Measurements from ENCODE around the gene FANK1.
"Not testable (repeated sequence)": the region's sequence is repeated elsewhere in the genome, so short reads cannot be mapped to it uniquely, and the experiment has no call there.

Gene FANK1

GRCh38 chr10:125951290-125951689 is 54.9 kb downstream of the FANK1 start:
- H3K9me3 ChIP-seq (ENCODE audit: control insufficient read depth, insufficient read depth, low read length): peaks cover 9% of the 10 kb centered on the region
- no peak overlapping the region for H3K9ac ChIP-seq (ENCODE audit: low read depth, low read length)
- no peaks in the 10 kb centered on the region for H3K27me3 ChIP-seq (ENCODE audit: control insufficient read depth, insufficient read depth, low read length)
- H3K4me3 ChIP-seq (ENCODE audit: low read depth, low read length): no peak overlapping the region
- H3K36me3 ChIP-seq (ENCODE audit: control insufficient read depth, insufficient read depth, low read length): no peaks in the 10 kb centered on the region
- H3K4me1 ChIP-seq (ENCODE audit: control insufficient read depth, insufficient read depth, low read length): no peaks in the 10 kb centered on the region

GRCh38 chr10:125953778-125954385 is 57.5 kb downstream of the FANK1 start:
- no peaks in the 10 kb centered on the region for H3K36me3 ChIP-seq (ENCODE audit: control insufficient read depth, insufficient read depth, low read length)
- H3K9ac ChIP-seq (ENCODE audit: low read depth, low read length): no peak overlapping the region
- no peak overlapping the region for H3K4me3 ChIP-seq (ENCODE audit: low read depth, low read length)
- H3K4me1 ChIP-seq (ENCODE audit: control insufficient read depth, insufficient read depth, low read length): no peaks in the 10 kb centered on the region
- no peaks in the 10 kb centered on the region for H3K27me3 ChIP-seq (ENCODE audit: control insufficient read depth, insufficient read depth, low read length)
- peaks cover 9% of the 10 kb centered on the region for H3K9me3 ChIP-seq (ENCODE audit: control insufficient read depth, insufficient read depth, low read length)

GRCh38 chr10:125955766-125956165 is 59.4 kb downstream of the FANK1 start:
- Histone ChIP-seq H3K27me3 (ENCODE audit: control insufficient read depth, insufficient read depth, low read length) (no peaks in the 10 kb centered on the region), H3K4me3 (ENCODE audit: low read depth, low read length) (no peak overlapping the region), H3K9me3 (ENCODE audit: control insufficient read depth, insufficient read depth, low read length) (peaks cover 9% of the 10 kb centered on the region), H3K4me1 (ENCODE audit: control insufficient read depth, insufficient read depth, low read length) (no peaks in the 10 kb centered on the region), H3K9ac (ENCODE audit: low read depth, low read length) (no peak overlapping the region), H3K36me3 (ENCODE audit: control insufficient read depth, insufficient read depth, low read length) (no peaks in the 10 kb centered on the region)

GRCh38 chr10:125961743-125962142 is 65.4 kb downstream of the FANK1 start:
- Histone ChIP-seq H3K27me3 (ENCODE audit: control insufficient read depth, insufficient read depth, low read length) (no peaks in the 10 kb centered on the region), H3K4me1 (ENCODE audit: control insufficient read depth, insufficient read depth, low read length) (no peaks in the 10 kb centered on the region), H3K4me3 (ENCODE audit: low read depth, low read length) (no peak overlapping the region), H3K9me3 (ENCODE audit: control insufficient read depth, insufficient read depth, low read length) (no peaks in the 10 kb centered on the region), H3K36me3 (ENCODE audit: control insufficient read depth, insufficient read depth, low read length) (no peaks in the 10 kb centered on the region), H3K9ac (ENCODE audit: low read depth, low read length) (no peak overlapping the region)

- no peak overlapping the region for H3K9ac ChIP-seq (ENCODE audit: low read depth, low read length)
- no peaks in the 10 kb centered on the region for H3K9me3 ChIP-seq (ENCODE audit: control insufficient read depth, insufficient read depth, low read length)
- H3K4me1 ChIP-seq (ENCODE audit: control insufficient read depth, insufficient read depth, low read length): no peaks in the 10 kb centered on the region
- H3K27me3 ChIP-seq (ENCODE audit: control insufficient read depth, insufficient read depth, low read length): no peaks in the 10 kb centered on the region
- H3K4me3 ChIP-seq (ENCODE audit: low read depth, low read length): no peak overlapping the region
- no peaks in the 10 kb centered on the region for H3K36me3 ChIP-seq (ENCODE audit: control insufficient read depth, insufficient read depth, low read length)
Observed at GRCh38 chr10:125962200-125962599, 65.8 kb downstream of the FANK1 start.

GRCh38 chr10:125964558-125964957 is 68.2 kb downstream of the FANK1 start:
- Histone ChIP-seq H3K27me3 (ENCODE audit: control insufficient read depth, insufficient read depth, low read length) (no peaks in the 10 kb centered on the region), H3K9me3 (ENCODE audit: control insufficient read depth, insufficient read depth, low read length) (no peaks in the 10 kb centered on the region), H3K4me3 (ENCODE audit: low read depth, low read length) (no peak overlapping the region), H3K4me1 (ENCODE audit: control insufficient read depth, insufficient read depth, low read length) (no peaks in the 10 kb centered on the region), H3K9ac (ENCODE audit: low read depth, low read length) (no peak overlapping the region), H3K36me3 (ENCODE audit: control insufficient read depth, insufficient read depth, low read length) (no peaks in the 10 kb centered on the region)

GRCh38 chr10:125967533-125967932 is 71.2 kb downstream of the FANK1 start:
- Histone ChIP-seq H3K9me3 (ENCODE audit: control insufficient read depth, insufficient read depth, low read length) (no peaks in the 10 kb centered on the region), H3K4me1 (ENCODE audit: control insufficient read depth, insufficient read depth, low read length) (no peaks in the 10 kb centered on the region), H3K36me3 (ENCODE audit: control insufficient read depth, insufficient read depth, low read length) (no peaks in the 10 kb centered on the region), H3K27me3 (ENCODE audit: control insufficient read depth, insufficient read depth, low read length) (no peaks in the 10 kb centered on the region), H3K4me3 (ENCODE audit: low read depth, low read length) (no peak overlapping the region), H3K9ac (ENCODE audit: low read depth, low read length) (no peak overlapping the region)

- not testable (repeated sequence) for H3K36me3 ChIP-seq (ENCODE audit: control insufficient read depth, insufficient read depth, low read length); H3K4me1 ChIP-seq (ENCODE audit: control insufficient read depth, insufficient read depth, low read length); H3K27me3 ChIP-seq (ENCODE audit: control insufficient read depth, insufficient read depth, low read length); H3K9me3 ChIP-seq (ENCODE audit: control insufficient read depth, insufficient read depth, low read length); H3K9ac ChIP-seq (ENCODE audit: low read depth, low read length); H3K4me3 ChIP-seq (ENCODE audit: low read depth, low read length)
Observed at GRCh38 chr10:125970077-125970630, 73.8 kb downstream of the FANK1 start.

GRCh38 chr10:125976960-125977605 is 80.7 kb downstream of the FANK1 start:
- no peaks in the 10 kb centered on the region for H3K9me3 ChIP-seq (ENCODE audit: control insufficient read depth, insufficient read depth, low read length)
- no peaks in the 10 kb centered on the region for H3K27me3 ChIP-seq (ENCODE audit: control insufficient read depth, insufficient read depth, low read length)
- H3K36me3 ChIP-seq (ENCODE audit: control insufficient read depth, insufficient read depth, low read length): no peaks in the 10 kb centered on the region
- peaks cover 11% of the 10 kb centered on the region for H3K4me1 ChIP-seq (ENCODE audit: control insufficient read depth, insufficient read depth, low read length)
- H3K9ac ChIP-seq (ENCODE audit: low read depth, low read length): no peak overlapping the region
- no peak overlapping the region for H3K4me3 ChIP-seq (ENCODE audit: low read depth, low read length)

GRCh38 chr10:125979976-125980375 is 83.6 kb downstream of the FANK1 start:
- no peak overlapping the region for H3K9ac ChIP-seq (ENCODE audit: low read depth, low read length)
- H3K36me3 ChIP-seq (ENCODE audit: control insufficient read depth, insufficient read depth, low read length): no peaks in the 10 kb centered on the region
- H3K4me3 ChIP-seq (ENCODE audit: low read depth, low read length): no peak overlapping the region
- H3K4me1 ChIP-seq (ENCODE audit: control insufficient read depth, insufficient read depth, low read length): peaks cover 11% of the 10 kb centered on the region
- no peaks in the 10 kb centered on the region for H3K27me3 ChIP-seq (ENCODE audit: control insufficient read depth, insufficient read depth, low read length)
- no peaks in the 10 kb centered on the region for H3K9me3 ChIP-seq (ENCODE audit: control insufficient read depth, insufficient read depth, low read length)

GRCh38 chr10:125980521-125981035 is 84.2 kb downstream of the FANK1 start:
- no peaks in the 10 kb centered on the region for H3K36me3 ChIP-seq (ENCODE audit: control insufficient read depth, insufficient read depth, low read length)
- H3K4me1 ChIP-seq (ENCODE audit: control insufficient read depth, insufficient read depth, low read length): peaks cover 11% of the 10 kb centered on the region
- H3K27me3 ChIP-seq (ENCODE audit: control insufficient read depth, insufficient read depth, low read length): no peaks in the 10 kb centered on the region
- no peak overlapping the region for H3K9ac ChIP-seq (ENCODE audit: low read depth, low read length)
- H3K9me3 ChIP-seq (ENCODE audit: control insufficient read depth, insufficient read depth, low read length): no peaks in the 10 kb centered on the region
- no peak overlapping the region for H3K4me3 ChIP-seq (ENCODE audit: low read depth, low read length)
